GM21390 (cell line): Measurements from ENCODE around the gene MOGAT3.

ENCODE experiments used
- ATAC-seq: cut with Tn5 transposase; IDR thresholded peaks from one replicate; pipeline ENCODE4 v1.9.1; 2021; ENCODE audit not compliant: unreplicated experiment

MOGAT3 gene

GRCh38 chr7:101172854-101173751 is 27.7 kb downstream of the MOGAT3 start:
- ATAC-seq: no peak

GRCh38 chr7:101172005-101172853 is 28.6 kb downstream of the MOGAT3 start:
- ATAC-seq: no peak

- no peak for ATAC-seq
Measured at GRCh38 chr7:101171442-101171837, 29.4 kb downstream of the MOGAT3 start.

DNA sequence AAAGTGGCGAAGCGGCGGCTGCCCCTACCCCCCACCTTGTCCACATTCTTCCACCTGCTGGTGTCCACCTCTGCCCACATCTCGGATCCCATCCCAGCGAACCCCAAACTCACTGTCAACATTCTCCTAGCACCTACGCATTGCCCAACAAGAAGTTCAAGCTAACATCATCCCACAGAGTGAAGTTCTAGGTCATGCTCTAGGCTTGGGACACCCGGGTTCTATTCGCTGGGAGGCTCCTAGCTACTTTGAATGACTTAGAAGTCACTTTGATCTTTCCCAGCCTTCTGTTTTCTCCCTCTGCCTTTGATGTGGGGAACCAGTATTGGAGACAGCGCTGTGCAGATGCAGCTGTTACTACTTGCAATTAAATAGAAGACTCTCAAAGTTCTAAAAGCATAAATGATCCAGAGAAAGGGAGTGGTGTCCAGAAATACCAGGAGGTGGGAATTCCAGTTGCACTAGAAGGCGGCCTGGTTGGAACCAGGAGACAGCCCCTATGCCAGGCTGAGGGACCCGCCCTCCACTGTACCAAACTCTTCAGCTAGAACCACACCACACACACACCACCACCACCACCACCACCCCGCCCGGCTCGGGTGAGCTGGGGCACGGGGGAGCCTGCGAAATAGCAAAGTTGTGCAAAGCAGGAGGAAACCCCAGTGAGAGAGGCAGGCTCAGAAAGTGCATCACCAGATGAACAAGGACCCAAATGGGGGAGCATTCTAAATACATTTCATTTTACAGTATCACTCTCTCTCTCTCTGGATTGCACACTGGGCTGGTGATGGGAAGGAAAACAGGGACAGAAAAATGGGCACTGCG is 30.0 kb downstream of the MOGAT3 start:
- ATAC-seq: no peak

DNA sequence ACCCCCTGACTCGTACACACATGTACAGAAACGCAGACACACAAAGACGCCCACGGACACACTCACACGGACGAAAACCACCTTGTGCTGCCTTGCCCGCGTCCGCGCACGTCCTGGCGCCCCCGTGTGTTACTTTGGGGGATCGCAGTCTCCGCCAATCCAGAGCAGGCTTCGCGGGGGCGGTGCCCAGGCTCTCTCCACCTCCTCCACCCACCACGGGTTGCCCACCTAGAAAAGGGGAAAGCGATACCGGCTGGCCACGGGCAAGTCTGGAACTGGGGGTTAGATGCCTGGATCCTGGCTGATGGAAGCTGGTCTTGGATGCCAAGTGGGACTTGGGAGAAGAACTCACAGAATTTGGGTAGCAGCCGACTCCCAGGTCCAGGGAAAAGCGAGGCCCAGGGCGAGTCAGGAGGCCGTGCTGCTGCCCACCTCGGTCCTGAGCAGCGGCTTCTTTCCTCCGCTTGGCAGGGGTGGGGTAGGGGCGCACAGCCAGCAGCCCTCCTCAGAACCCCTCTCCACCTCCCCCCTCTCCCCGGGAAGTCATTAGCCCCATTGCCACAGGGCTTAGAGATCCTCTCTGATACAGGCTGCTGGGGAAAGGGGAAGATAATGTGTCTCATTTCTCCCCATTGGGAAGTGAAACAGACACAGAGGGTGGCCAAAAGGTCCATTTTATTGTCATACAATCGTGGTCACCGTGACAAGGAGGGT is 30.8 kb downstream of the MOGAT3 start:
- no peak for ATAC-seq

- ATAC-seq: no peak
Measured at GRCh38 chr7:101169110-101169837, 31.6 kb downstream of the MOGAT3 start.

- ATAC-seq: no peak
Measured at GRCh38 chr7:101168412-101169049, 32.3 kb downstream of the MOGAT3 start.

DNA sequence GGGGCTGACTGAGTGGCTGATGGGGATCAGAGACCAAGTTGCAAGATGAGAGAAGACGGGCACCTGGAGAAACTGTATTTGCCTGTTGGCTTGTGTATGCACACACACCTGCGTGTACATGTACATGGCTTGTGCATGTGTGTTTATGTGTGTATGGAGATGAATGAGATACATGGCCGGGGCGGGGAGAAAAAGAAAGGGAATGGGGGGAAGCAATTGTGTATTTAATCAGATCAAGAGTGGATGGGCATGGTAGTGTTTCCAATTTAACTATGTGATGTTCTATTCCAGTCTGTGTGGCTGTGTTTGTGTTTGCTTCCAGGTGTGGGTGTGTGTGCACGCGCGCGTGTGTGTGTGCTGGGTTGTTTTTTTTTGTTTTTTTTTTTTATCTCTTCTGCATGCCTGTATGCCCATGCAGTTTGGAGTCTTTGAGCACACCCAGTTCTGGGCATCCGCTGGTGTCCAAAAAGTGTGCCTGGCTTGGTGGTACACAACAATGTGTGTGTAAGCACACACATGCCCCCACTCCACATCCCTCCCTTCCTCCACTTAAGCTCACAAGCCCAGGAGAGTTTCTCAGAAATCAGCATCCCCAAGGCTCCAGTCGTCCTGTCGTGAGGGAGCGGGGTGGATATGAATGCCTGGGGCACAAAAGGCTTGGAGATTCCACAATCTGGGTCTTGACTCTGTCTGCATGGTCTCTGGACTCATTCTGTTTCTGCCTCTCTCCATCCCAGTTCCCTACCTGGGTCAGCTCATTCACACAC is 33.0 kb downstream of the MOGAT3 start:
- no peak for ATAC-seq

- ATAC-seq: no peak
Measured at GRCh38 chr7:101166909-101167644, 33.8 kb downstream of the MOGAT3 start.

- ATAC-seq: no peak
Measured at GRCh38 chr7:101166648-101166908, 34.3 kb downstream of the MOGAT3 start.

DNA sequence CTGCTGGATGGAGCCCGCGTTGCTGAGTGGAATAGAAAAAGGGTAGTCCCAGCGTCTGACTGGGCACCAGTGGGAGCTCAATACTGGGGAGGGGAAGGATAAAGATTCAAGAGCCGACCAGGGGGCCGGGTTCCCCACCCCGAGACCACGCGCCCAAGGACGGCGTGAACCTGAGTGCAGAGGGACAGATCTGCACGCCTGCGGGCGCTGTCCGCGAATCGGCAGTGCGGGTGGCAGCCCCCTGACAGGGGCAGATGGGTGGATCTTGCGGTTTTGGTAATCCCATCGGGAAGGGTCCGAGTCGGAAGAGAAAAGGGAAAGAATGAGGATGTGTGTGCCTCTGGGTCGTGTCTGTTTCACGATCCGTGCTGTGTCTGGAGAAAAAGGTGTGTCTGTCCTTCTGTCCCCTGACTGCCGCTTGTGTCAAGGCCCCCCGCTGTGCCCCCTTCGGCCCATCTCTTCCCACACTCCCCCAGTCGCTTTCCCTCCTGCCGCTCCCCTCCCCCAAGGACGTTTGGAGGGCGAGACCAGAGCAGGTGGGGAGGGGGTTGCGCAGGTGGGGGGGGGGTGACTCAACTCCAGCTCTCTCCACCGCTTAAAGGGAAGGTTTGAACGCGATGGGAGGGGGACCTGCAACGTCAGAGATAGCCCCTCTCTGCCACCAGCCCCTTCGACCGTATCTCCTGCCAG is 34.7 kb downstream of the MOGAT3 start:
- no peak for ATAC-seq

GRCh38 chr7:101165075-101165957 is 35.5 kb downstream of the MOGAT3 start, which contains the start of gene VGF:
Gene VGF, minus strand, starts transcription at chr7:101165569. Its CDS starts 726 bp downstream, at chr7:101164843.
- ATAC-seq: peak; percentile 66

DNA sequence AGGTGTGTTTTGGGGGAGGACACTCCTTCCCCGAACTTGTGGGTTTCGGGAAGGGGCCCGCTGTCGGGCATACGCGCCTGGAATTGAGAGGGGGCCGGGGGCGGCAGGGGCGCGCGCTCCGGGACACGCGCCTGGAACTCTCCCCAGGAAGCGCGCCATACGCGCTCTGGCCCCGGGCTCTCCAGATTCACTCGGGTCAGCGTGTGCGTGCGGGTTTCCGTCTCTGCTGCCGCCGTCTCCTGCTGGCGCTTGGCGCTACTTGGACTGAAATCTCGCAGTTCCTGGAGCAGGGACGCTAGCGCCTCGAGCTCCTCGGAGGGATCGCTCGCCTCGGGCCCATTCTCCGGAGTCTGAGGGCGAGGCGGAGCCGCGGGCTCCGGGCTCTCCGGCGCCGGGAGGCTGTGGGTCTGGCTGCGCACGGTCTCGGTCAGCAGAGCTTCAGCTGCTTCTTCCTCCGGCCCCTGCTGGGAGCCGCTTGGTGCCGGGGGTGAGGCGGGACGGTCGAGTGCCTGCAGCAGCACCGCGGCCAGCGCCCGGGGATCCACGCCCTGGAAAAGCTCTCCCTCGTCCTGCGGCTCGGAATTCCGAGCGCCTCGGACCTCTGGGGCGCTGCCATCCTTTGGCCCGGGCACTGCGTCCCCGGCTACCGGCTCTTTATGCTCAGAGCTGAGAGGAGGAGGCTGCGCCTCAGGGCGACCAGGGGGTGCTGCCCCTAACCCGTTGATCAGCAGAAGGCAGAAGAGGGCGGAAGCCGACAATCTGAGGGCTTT is 36.6 kb downstream of the MOGAT3 start:
- no peak for ATAC-seq

- ATAC-seq: no peak
Measured at GRCh38 chr7:101163279-101164070, 37.4 kb downstream of the MOGAT3 start.
